Neutrophil (primary cell): Measurements from ENCODE around the gene IER5L.

Experiments used
- H3K27ac ChIP-seq: fragments of 200-600 bp; sonication (generic); 2 replicates; pipeline ENCODE4 v1.5.1; 2016; ENCODE audit warnings: mild to moderate bottlenecking, moderate library complexity
- H3K27me3 ChIP-seq: fragments of 200-600 bp; sonication (generic); 2 replicates; pipeline ENCODE4 v1.6.0; 2016; ENCODE audit warnings: mild to moderate bottlenecking
- H3K36me3 ChIP-seq: fragments of 200-600 bp; sonication (generic); 2 replicates; pipeline ENCODE4 v1.5.1; 2017
- H3K4me1 ChIP-seq, 2 experiments: fragments of 200-600 bp in 1 of 2; sonication (generic) in 1 of 2; 1 replicate in 1 of 2; 2 replicates in 1 of 2; pipeline versions ENCODE4 v1.5.1 to v1.6.1; 2013 to 2016; ENCODE audit warnings: low read depth in 1 of 2, low read length in 1 of 2, mild to moderate bottlenecking in 1 of 2, moderate library complexity in 1 of 2; ENCODE audit not compliant: control insufficient read depth in 1 of 2, insufficient read depth in 1 of 2
- H3K4me3 ChIP-seq, 2 experiments: fragments of 200-600 bp in 1 of 2; sonication (generic) in 1 of 2; 1 replicate in 1 of 2; 2 replicates in 1 of 2; pipeline ENCODE4 v1.5.1; 2013 to 2016; ENCODE audit warnings: low read depth in 1 of 2, low read length in 1 of 2, mild to moderate bottlenecking in 1 of 2, moderate library complexity in 1 of 2
- H3K9me3 ChIP-seq: fragments of 200-600 bp; sonication (generic); 2 replicates; pipeline ENCODE4 v1.5.1; 2016
- TF ChIP-seq, protein P1 (sequence below): fragments of 200-600 bp; sonication (generic); IDR thresholded peaks from 2 replicates; pipeline ENCODE4 v1.5.1; 2016; ENCODE audit warnings: antibody characterized with exemption

IER5L gene

DNA sequence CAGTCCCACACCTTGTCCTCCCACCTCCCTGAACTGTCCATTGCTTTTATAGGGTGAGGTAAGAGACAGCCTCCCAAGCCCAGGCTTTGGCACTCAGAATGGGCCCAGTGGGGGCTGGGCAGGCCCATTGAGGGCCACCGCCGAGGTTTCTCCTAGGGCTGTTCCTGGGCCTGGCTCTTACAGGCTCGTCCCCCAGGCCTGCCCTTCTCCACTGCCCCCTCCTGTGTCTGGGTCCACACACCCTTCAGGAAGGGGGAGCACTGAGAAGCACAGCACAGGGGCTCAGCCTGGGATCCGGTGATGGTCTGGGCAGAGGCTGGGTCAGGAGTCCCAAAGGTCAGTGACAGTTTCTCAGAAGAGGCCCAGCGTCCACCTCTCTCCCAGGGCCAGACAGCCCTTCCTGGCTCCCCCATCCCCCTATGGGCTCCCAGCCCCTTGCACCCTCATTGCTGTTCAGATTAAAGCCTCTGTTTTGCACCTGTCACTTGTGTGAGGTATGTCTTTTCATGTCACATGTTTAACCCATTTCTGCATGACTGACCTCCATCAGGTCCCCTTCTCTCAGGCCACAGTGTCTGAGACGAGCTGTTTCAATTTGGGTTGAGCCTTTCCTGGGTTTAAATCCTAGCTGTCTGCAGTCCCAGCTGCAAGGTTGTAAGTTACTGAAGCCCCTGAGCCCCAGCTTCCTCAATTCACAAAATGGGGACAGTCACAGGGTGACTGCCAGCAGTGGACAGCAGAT, 29.4 kb downstream of the IER5L start:
- TF ChIP-seq, protein P1, sequence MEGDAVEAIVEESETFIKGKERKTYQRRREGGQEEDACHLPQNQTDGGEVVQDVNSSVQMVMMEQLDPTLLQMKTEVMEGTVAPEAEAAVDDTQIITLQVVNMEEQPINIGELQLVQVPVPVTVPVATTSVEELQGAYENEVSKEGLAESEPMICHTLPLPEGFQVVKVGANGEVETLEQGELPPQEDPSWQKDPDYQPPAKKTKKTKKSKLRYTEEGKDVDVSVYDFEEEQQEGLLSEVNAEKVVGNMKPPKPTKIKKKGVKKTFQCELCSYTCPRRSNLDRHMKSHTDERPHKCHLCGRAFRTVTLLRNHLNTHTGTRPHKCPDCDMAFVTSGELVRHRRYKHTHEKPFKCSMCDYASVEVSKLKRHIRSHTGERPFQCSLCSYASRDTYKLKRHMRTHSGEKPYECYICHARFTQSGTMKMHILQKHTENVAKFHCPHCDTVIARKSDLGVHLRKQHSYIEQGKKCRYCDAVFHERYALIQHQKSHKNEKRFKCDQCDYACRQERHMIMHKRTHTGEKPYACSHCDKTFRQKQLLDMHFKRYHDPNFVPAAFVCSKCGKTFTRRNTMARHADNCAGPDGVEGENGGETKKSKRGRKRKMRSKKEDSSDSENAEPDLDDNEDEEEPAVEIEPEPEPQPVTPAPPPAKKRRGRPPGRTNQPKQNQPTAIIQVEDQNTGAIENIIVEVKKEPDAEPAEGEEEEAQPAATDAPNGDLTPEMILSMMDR, result no peak
- peaks cover 41% of the 10 kb centered on the region for H3K36me3 ChIP-seq
- H3K27ac ChIP-seq, result no peak overlapping the region

DNA sequence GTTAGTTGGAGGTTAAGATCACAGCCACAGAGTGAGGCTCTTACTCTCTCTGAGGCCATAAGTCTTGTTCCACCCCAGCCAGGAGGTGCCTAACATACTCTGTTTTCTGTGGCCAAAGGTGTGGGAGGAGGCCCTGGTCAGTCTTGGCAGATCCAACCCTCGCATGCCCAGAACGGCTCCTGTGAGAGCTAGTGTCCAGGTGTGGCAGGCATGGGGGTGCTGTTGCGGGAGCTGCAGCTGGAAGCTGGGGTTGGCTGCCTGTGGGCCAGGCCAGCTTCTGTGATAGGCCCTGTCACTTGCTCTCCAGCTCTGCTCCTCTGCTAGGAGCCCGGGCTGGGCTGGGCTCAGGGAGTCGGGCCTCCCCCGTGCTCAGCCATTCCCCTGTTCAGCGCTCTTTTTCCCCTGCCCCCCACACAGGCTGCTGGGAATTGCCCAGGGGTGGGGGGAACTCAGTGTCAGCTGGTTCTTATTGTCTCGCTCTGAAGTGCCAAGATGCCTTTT, 31.6 kb downstream of the IER5L start:
- Histone ChIP-seq H3K4me3 (no peak overlapping the region), H3K9me3 (no peaks in the 10 kb centered on the region), H3K36me3 (peaks cover 40% of the 10 kb centered on the region), H3K27ac (no peak overlapping the region), H3K27me3 (no peaks in the 10 kb centered on the region), H3K4me1 (peaks cover 5 to 6% of the 10 kb centered on the region in 2 experiments)
- TF ChIP-seq, protein P1, result no peak

More for the DNA sequence above, 29.4 kb downstream of the IER5L start:
- H3K9me3 ChIP-seq, result no peaks in the 10 kb centered on the region
- H3K27me3 ChIP-seq, result no peaks in the 10 kb centered on the region
- no peak overlapping the region for H3K4me3 ChIP-seq
- H3K4me1 ChIP-seq, result no peaks in the 10 kb centered on the region

DNA sequence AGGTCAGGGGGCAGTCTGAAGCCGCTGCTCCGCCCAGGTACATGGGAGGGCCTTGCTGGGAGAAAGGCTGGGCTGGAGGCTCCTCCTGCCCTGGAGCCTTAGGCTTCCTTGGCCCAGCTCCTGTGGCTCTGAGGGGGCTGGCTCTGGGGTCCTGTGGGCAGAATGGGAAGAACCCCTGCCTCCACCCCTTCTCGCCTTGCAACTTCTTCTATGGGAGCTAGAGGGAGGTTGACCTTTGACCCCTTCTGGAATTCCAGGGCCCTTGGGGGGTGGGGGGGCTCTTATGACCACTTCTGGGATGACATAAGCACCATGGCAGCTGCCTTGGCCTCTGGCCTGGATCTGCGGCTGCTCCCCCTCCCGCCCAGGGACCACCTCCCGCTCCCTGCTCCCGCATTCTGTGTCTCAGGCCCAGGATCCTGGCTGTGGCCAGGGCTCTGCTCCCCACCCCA, 32.2 kb downstream of the IER5L start:
- H3K4me1 ChIP-seq, result peaks cover 7 to 13% of the 10 kb centered on the region in 2 experiments
- H3K36me3 ChIP-seq, result peaks cover 38% of the 10 kb centered on the region
- TF ChIP-seq, protein P1, result no peak
- H3K9me3 ChIP-seq, result no peaks in the 10 kb centered on the region
- H3K27ac ChIP-seq, result no peak overlapping the region
- no peak overlapping the region for H3K4me3 ChIP-seq
- no peaks in the 10 kb centered on the region for H3K27me3 ChIP-seq

DNA sequence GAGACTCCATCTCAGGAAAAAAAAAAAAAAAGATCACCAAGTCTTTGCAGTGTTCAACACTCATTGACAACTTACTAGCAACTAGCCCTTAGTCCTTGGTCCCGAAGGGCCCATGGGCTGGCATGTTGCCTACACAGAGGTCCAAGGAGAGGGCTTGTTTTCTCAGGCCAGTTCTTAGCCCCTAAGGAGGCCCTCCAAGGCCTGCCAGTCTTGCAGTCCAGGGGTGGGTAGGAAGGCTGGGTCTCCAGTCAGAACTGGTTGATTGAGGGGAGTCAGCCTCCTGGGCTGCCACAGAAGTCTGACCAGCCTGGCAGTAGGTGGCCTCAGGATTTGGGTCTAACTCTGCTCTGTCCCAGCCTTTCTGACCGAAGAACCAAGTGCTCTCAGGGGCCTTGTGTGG, 32.7 kb downstream of the IER5L start:
- Histone ChIP-seq H3K27ac (no peak overlapping the region), H3K4me1 (peaks cover 12 to 16% of the 10 kb centered on the region in 2 experiments), H3K9me3 (no peaks in the 10 kb centered on the region), H3K36me3 (peaks cover 38% of the 10 kb centered on the region), H3K27me3 (no peaks in the 10 kb centered on the region), H3K4me3 (no peak overlapping the region)
- TF ChIP-seq, protein P1, result no peak

DNA sequence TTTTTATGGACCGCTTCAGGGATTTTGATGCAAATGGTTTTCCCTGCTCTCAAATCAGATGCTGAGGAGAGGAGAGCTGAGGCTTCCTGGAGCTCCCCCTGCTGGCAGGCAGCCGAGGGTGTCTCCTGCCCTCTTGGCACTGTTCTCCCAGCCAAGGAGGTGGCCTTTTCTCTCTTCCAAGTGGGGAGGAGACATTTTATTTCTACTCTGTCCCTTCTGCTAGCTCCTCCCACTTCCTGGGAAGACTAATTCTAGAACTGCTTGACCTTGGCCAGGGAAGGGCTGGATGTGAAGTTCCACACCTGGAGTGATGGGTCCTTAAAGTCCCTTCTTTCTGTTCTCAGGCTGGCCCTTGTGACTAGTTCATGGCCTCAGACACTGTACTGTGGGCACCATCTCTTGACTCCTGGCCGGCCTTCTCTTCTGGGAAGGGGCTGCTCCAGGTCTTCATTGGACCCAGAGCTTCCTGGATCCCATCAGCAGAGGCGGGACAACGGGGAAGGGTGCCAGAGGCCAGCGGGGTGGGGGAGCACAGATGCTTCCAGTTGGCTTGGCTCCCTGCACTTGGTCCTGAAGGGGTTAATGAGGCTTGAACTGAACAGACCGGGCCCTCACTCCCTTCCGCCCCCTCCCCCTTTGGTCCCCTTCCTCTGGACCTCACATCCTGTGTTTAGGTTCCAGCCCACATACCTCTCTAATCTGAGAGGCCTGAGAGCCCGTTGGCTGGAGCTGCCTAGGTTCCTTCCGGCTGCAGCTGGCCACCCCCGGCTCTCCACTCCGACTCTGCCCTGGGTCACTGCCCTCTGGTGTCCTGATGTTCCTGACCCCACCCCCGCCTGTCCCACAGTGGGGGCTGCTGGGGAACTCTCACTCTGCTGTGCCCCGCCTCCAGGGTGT, 34.8 kb downstream of the IER5L start:
- TF ChIP-seq, protein P1, result peak; percentile 74
- H3K36me3 ChIP-seq, result peaks cover 35% of the 10 kb centered on the region
- H3K9me3 ChIP-seq, result no peaks in the 10 kb centered on the region
- no peak overlapping the region for H3K4me3 ChIP-seq
- no peak overlapping the region for H3K27ac ChIP-seq
- peaks cover 26 to 28% of the 10 kb centered on the region in 2 experiments for H3K4me1 ChIP-seq
- no peaks in the 10 kb centered on the region for H3K27me3 ChIP-seq
